ENCODE results near the gene ERCC6L.
"Not testable (repeated sequence)": the region's sequence is repeated elsewhere in the genome, so short reads cannot be mapped to it uniquely, and the experiment has no call there.

Gene ERCC6L

GRCh38 chrX:72243472-72243871, 4.6 kb upstream of the ERCC6L start:
- Histone ChIP-seq H3K4me1 (ENCODE audit: control insufficient read depth, insufficient read depth, low read length) (no peaks in the 10 kb centered on the region), H3K27ac (ENCODE audit: low read depth, low read length) (no peak overlapping the region), H3K4me3 (ENCODE audit: low read length) (no peak overlapping the region), H3K36me3 (ENCODE audit: control insufficient read depth, insufficient read depth, low read length) (no peaks in the 10 kb centered on the region), H3K27me3 (ENCODE audit: control insufficient read depth, insufficient read depth, low read length) (no peaks in the 10 kb centered on the region), H3K9ac (ENCODE audit: low read length) (no peak overlapping the region)

GRCh38 chrX:72240976-72241375, 2.1 kb upstream of the ERCC6L start:
- H3K4me1 ChIP-seq (ENCODE audit: control insufficient read depth, insufficient read depth, low read length) = no peaks in the 10 kb centered on the region
- H3K36me3 ChIP-seq (ENCODE audit: control insufficient read depth, insufficient read depth, low read length) = no peaks in the 10 kb centered on the region
- no peak overlapping the region for H3K9ac ChIP-seq (ENCODE audit: low read length)
- no peaks in the 10 kb centered on the region for H3K27me3 ChIP-seq (ENCODE audit: control insufficient read depth, insufficient read depth, low read length)
- H3K27ac ChIP-seq (ENCODE audit: low read depth, low read length) = no peak overlapping the region
- H3K4me3 ChIP-seq (ENCODE audit: low read length) = no peak overlapping the region

- H3K4me3 ChIP-seq (ENCODE audit: low read length) = no peak overlapping the region
These were observed 644 bp downstream of the ERCC6L start for GRCh38 chrX:72238183-72238582.

GRCh38 chrX:72236841-72237240, 2.0 kb downstream of the ERCC6L start:
- H3K4me3 ChIP-seq (ENCODE audit: low read length) = no peak overlapping the region
- H3K27me3 ChIP-seq (ENCODE audit: control insufficient read depth, insufficient read depth, low read length) = no peaks in the 10 kb centered on the region
- no peaks in the 10 kb centered on the region for H3K36me3 ChIP-seq (ENCODE audit: control insufficient read depth, insufficient read depth, low read length)
- no peak overlapping the region for H3K27ac ChIP-seq (ENCODE audit: low read depth, low read length)
- H3K9ac ChIP-seq (ENCODE audit: low read length) = no peak overlapping the region
- no peaks in the 10 kb centered on the region for H3K4me1 ChIP-seq (ENCODE audit: control insufficient read depth, insufficient read depth, low read length)

More at GRCh38 chrX:72238183-72238582, 644 bp downstream of the ERCC6L start:
- H3K27me3 ChIP-seq (ENCODE audit: control insufficient read depth, insufficient read depth, low read length) = no peaks in the 10 kb centered on the region
- H3K27ac ChIP-seq (ENCODE audit: low read depth, low read length) = no peak overlapping the region
- no peak overlapping the region for H3K9ac ChIP-seq (ENCODE audit: low read length)
- no peaks in the 10 kb centered on the region for H3K4me1 ChIP-seq (ENCODE audit: control insufficient read depth, insufficient read depth, low read length)
- H3K36me3 ChIP-seq (ENCODE audit: control insufficient read depth, insufficient read depth, low read length) = no peaks in the 10 kb centered on the region

- Histone ChIP-seq H3K27me3 (ENCODE audit: control insufficient read depth, insufficient read depth, low read length) (no peaks in the 10 kb centered on the region), H3K9ac (ENCODE audit: low read length) (no peak overlapping the region), H3K4me3 (ENCODE audit: low read length) (no peak overlapping the region), H3K27ac (ENCODE audit: low read depth, low read length) (no peak overlapping the region), H3K36me3 (ENCODE audit: control insufficient read depth, insufficient read depth, low read length) (no peaks in the 10 kb centered on the region), H3K4me1 (ENCODE audit: control insufficient read depth, insufficient read depth, low read length) (no peaks in the 10 kb centered on the region)
These were observed 8.5 kb downstream of the ERCC6L start for GRCh38 chrX:72230290-72230689.

GRCh38 chrX:72220375-72220774, 18.5 kb downstream of the ERCC6L start:
- H3K9ac ChIP-seq (ENCODE audit: low read length); H3K36me3 ChIP-seq (ENCODE audit: control insufficient read depth, insufficient read depth, low read length): not testable (repeated sequence)

GRCh38 chrX:72216973-72217372, 21.9 kb downstream of the ERCC6L start:
- H3K4me3 ChIP-seq (ENCODE audit: low read length) = no peak overlapping the region
- no peaks in the 10 kb centered on the region for H3K27me3 ChIP-seq (ENCODE audit: control insufficient read depth, insufficient read depth, low read length)
- H3K36me3 ChIP-seq (ENCODE audit: control insufficient read depth, insufficient read depth, low read length) = no peaks in the 10 kb centered on the region
- no peak overlapping the region for H3K9ac ChIP-seq (ENCODE audit: low read length)
- no peaks in the 10 kb centered on the region for H3K4me1 ChIP-seq (ENCODE audit: control insufficient read depth, insufficient read depth, low read length)
- H3K27ac ChIP-seq (ENCODE audit: low read depth, low read length) = no peak overlapping the region

More at GRCh38 chrX:72220375-72220774, 18.5 kb downstream of the ERCC6L start:
- not testable (repeated sequence) for H3K27me3 ChIP-seq (ENCODE audit: control insufficient read depth, insufficient read depth, low read length); H3K27ac ChIP-seq (ENCODE audit: low read depth, low read length); H3K4me3 ChIP-seq (ENCODE audit: low read length); H3K4me1 ChIP-seq (ENCODE audit: control insufficient read depth, insufficient read depth, low read length)

- Histone ChIP-seq H3K36me3 (ENCODE audit: control insufficient read depth, insufficient read depth, low read length) (no peaks in the 10 kb centered on the region), H3K4me1 (ENCODE audit: control insufficient read depth, insufficient read depth, low read length) (no peaks in the 10 kb centered on the region), H3K27ac (ENCODE audit: low read depth, low read length) (no peak overlapping the region), H3K9ac (ENCODE audit: low read length) (no peak overlapping the region), H3K4me3 (ENCODE audit: low read length) (no peak overlapping the region), H3K27me3 (ENCODE audit: control insufficient read depth, insufficient read depth, low read length) (no peaks in the 10 kb centered on the region)
These were observed 30.6 kb downstream of the ERCC6L start for GRCh38 chrX:72208126-72208800.

- H3K36me3 ChIP-seq (ENCODE audit: control insufficient read depth, insufficient read depth, low read length) = no peaks in the 10 kb centered on the region
- H3K27ac ChIP-seq (ENCODE audit: low read depth, low read length) = no peak overlapping the region
- H3K9ac ChIP-seq (ENCODE audit: low read length) = no peak overlapping the region
These were observed 31.5 kb downstream of the ERCC6L start for GRCh38 chrX:72207366-72207765.

GRCh38 chrX:72205706-72206105, 33.1 kb downstream of the ERCC6L start:
- no peaks in the 10 kb centered on the region for H3K27me3 ChIP-seq (ENCODE audit: control insufficient read depth, insufficient read depth, low read length)

More at GRCh38 chrX:72207366-72207765, 31.5 kb downstream of the ERCC6L start:
- Histone ChIP-seq H3K4me1 (ENCODE audit: control insufficient read depth, insufficient read depth, low read length) (no peaks in the 10 kb centered on the region), H3K27me3 (ENCODE audit: control insufficient read depth, insufficient read depth, low read length) (no peaks in the 10 kb centered on the region), H3K4me3 (ENCODE audit: low read length) (no peak overlapping the region)

GRCh38 chrX:72203421-72203820, 35.4 kb downstream of the ERCC6L start:
- Histone ChIP-seq H3K36me3 (ENCODE audit: control insufficient read depth, insufficient read depth, low read length) (peaks cover 2% of the 10 kb centered on the region), H3K27ac (ENCODE audit: low read depth, low read length) (no peak overlapping the region), H3K4me1 (ENCODE audit: control insufficient read depth, insufficient read depth, low read length) (no peaks in the 10 kb centered on the region)

More at GRCh38 chrX:72205706-72206105, 33.1 kb downstream of the ERCC6L start:
- no peak overlapping the region for H3K4me3 ChIP-seq (ENCODE audit: low read length)
- no peak overlapping the region for H3K9ac ChIP-seq (ENCODE audit: low read length)
- H3K4me1 ChIP-seq (ENCODE audit: control insufficient read depth, insufficient read depth, low read length) = no peaks in the 10 kb centered on the region
- no peak overlapping the region for H3K27ac ChIP-seq (ENCODE audit: low read depth, low read length)
- no peaks in the 10 kb centered on the region for H3K36me3 ChIP-seq (ENCODE audit: control insufficient read depth, insufficient read depth, low read length)

GRCh38 chrX:72202792-72203401, 35.9 kb downstream of the ERCC6L start:
- Histone ChIP-seq H3K27ac (ENCODE audit: low read depth, low read length) (no peak overlapping the region), H3K27me3 (ENCODE audit: control insufficient read depth, insufficient read depth, low read length) (no peaks in the 10 kb centered on the region), H3K4me1 (ENCODE audit: control insufficient read depth, insufficient read depth, low read length) (no peaks in the 10 kb centered on the region), H3K9ac (ENCODE audit: low read length) (no peak overlapping the region), H3K4me3 (ENCODE audit: low read length) (no peak overlapping the region), H3K36me3 (ENCODE audit: control insufficient read depth, insufficient read depth, low read length) (peaks cover 5% of the 10 kb centered on the region)

More at GRCh38 chrX:72203421-72203820, 35.4 kb downstream of the ERCC6L start:
- Histone ChIP-seq H3K27me3 (ENCODE audit: control insufficient read depth, insufficient read depth, low read length) (no peaks in the 10 kb centered on the region), H3K9ac (ENCODE audit: low read length) (no peak overlapping the region), H3K4me3 (ENCODE audit: low read length) (no peak overlapping the region)

All from rectal smooth muscle tissue (tissue), 1 donor.